Thymus (tissue), 11 donors: ENCODE results near the gene CYTH1. TPM values are rescaled to one million over a fixed set of nuclear protein-coding genes. Genes with fewer than 3 reads are reported as not detected.

ENCODE experiments used
- DNase-seq, 9 donors: peaks; one replicate each; pipeline ENCODE4 v3.0.0-alpha.2; 2013; ENCODE audit warnings: low spot score in 9 of 9, low read depth in 6 of 9, missing footprints in 1 of 9
- H3K27ac ChIP-seq, 2 donors: one replicate each; pipeline ENCODE4 v1.5.1; 2013; ENCODE audit warnings: control low read depth in 1 of 2, low read depth in 1 of 2, low read length in 1 of 2, mild to moderate bottlenecking in 1 of 2, moderate library complexity in 1 of 2
- H3K27me3 ChIP-seq, 2 donors: one replicate each; pipeline ENCODE4 v1.5.1; 2013; ENCODE audit warnings: low read length in 1 of 2; ENCODE audit not compliant: control insufficient read depth in 2 of 2, insufficient read depth in 1 of 2
- H3K36me3 ChIP-seq, 2 donors: one replicate each; pipeline ENCODE4 v1.5.1; 2013; ENCODE audit warnings: low read length in 1 of 2, mild to moderate bottlenecking in 1 of 2, moderate library complexity in 1 of 2; ENCODE audit not compliant: control insufficient read depth in 2 of 2, insufficient read depth in 2 of 2
- H3K4me1 ChIP-seq, 2 donors: one replicate each; pipeline ENCODE4 v1.5.1; 2013; ENCODE audit warnings: low read length in 2 of 2; ENCODE audit not compliant: control insufficient read depth in 2 of 2, insufficient read depth in 2 of 2
- H3K4me3 ChIP-seq, 2 donors: one replicate each; pipeline ENCODE4 v1.5.1; 2013; ENCODE audit warnings: low read length in 2 of 2, control low read depth in 1 of 2, mild to moderate bottlenecking in 1 of 2
- H3K9me3 ChIP-seq, 2 donors: one replicate each; pipeline ENCODE4 v1.5.1; 2013; ENCODE audit warnings: low read length in 1 of 2, mild to moderate bottlenecking in 1 of 2; ENCODE audit not compliant: control insufficient read depth in 2 of 2, insufficient read depth in 1 of 2
- WGBS: extraction: QIAGEN DNeasy Blood & Tissue Kit; methylation state at CpG from one replicate; pipeline ENCODE4 v1.1.7; 2013; 5-methylcytosine and 5-hydroxymethylcytosine counted together
- polyA plus RNA-seq: library from polyadenylated mRNA; stranded (reverse); fragments of 200-250 nt; gene quantifications from one replicate; pipeline ENCODE4 v1.2.3, GENCODE V29; 2013
- total RNA-seq: library from RNA; stranded (reverse); fragments of 120-200 nt; gene quantifications from one replicate; pipeline ENCODE4 v1.2.4, GENCODE V29; 2013
- donor health status: healthy.

The CYTH1 gene
- total and polyA plus RNA-seq, 2 donors = 39.9 to 91.7 TPM

DNA sequence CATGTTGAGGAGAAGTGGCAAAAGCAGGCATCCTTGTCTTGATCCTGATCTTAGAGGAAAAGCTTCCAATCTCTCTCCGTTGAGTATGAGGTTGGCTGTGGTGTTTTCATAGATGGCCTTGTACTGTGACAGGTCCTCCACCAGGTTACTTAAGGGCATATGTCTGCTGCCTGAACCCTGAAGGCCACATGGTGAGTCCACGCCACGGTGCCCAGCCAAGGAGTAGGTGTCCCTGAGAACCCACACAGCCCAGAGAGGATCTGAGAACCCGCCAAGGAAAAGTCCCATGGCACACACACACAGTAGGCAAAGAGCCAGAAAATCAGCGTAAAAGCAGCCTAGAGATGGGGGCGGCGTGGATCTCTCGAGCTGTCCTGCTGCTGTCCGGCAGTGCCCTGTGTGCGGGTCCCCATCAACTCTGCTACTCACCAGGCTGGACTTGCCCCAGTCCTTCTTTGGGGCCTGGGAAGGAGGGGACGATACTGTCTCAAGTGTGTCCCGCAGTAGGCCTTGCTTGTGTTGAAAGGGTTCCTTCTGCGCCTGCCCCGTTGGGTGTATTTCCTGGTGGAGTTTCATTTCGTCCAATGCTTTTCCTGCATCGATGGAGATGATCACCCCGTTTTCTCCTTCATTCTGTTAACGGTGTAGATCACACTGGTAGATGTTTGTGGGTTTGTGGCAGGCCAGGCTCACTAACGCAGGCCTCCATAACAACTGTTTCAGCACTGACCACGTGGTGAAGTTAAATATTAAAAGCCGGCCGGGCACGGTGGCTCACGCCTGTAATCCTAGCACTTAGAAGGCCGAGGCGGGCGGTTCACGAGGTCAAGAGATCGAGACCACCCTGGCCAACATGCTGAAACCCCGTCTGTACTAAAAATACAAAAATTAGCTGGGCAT lies 114.1 kb downstream of the CYTH1 start:
- Histone ChIP-seq H3K9me3 (no peaks in the 10 kb centered on the region), H3K27ac (no peak overlapping the region), H3K4me3 (no peak overlapping the region), H3K36me3 (peaks cover 0 to 12% of the 10 kb centered on the region in 2 donors), H3K27me3 (no peaks in the 10 kb centered on the region), H3K4me1 (peaks cover 11 to 23% of the 10 kb centered on the region in 2 donors)
- WGBS = 98% methylated on average over 30 of the region's 30 CpGs
- no peak for DNase-seq

DNA sequence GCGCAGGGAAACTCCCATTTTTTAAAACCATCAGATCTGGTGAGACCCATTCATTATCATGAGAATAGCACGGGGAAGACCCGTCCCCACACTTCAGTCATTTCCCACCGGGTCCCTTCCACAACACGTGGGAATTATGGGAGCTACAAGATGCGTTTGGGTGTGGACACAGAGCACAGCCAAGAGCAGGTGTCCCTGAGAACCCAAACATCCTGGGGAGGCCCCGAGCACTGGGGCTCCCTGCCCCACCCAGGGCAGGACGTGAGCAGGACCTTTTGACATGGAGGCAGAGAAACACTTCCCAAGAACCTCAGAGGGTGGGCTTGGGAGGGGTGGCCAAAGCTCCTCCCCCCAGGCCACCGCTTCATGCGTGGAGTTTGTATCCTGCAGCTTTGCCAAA lies 115.0 kb downstream of the CYTH1 start:
- 96% methylated on average over 10 of the region's 10 CpGs for WGBS
- peaks cover 0 to 6% of the 10 kb centered on the region in 2 donors for H3K36me3 ChIP-seq
- H3K27ac ChIP-seq = no peak overlapping the region
- no peak for DNase-seq
- H3K9me3 ChIP-seq = no peaks in the 10 kb centered on the region
- no peak overlapping the region for H3K4me3 ChIP-seq
- no peaks in the 10 kb centered on the region for H3K27me3 ChIP-seq
- H3K4me1 ChIP-seq = peaks cover 11 to 23% of the 10 kb centered on the region in 2 donors

DNA sequence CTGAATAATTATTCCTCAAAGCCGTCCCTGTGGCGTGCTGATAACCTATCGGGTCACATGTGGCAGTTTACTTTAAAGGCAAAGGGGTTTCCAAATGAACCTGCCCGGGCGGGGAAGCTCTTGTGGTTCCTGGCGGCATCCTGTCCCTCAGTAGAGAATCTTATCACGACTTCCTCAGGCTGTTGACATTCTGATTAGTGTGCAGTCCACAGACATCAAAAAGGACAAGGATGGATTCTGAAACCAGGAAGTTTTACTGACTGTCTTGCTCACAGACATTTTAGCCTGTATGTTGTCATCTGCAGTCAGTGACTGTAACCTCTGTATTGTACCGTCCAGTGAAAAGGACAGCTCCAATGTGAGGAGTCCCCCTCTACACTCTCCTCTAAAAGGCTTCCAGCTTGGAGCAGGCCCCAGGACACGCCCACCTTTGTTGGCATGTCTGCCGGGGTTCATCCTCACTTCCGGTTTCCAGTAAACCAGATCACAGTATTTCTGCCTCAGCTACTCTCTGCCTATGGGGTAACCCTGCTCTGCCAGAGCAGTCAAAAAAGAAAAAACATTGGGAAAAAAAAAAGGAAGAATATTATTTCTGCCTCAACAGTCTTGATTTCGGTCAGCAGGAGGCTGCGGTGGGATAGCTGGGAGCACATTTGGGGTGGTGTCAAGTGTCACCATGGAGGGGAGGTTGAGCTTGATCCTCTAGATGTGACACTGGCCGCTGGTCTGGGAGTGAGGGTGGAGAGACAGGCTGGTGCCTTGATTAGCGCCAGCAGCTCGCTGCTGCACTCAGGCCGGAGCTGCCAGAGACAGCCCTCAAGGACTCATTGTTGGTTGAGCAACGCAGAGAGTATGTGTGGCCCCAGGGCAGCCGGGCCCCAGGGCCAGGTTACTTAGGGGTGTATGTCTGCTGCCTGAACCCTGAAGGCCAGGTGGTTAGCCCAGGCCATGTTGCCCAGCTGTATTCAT lies 115.8 kb downstream of the CYTH1 start:
- DNase-seq = peak in 7 of 9 donors; percentile 19 to 66 (median 37)
- no peaks in the 10 kb centered on the region for H3K27me3 ChIP-seq
- peak overlapping the region; percentile 64 to 86 for H3K27ac ChIP-seq
- 42% methylated on average over 19 of the region's 19 CpGs for WGBS
- H3K9me3 ChIP-seq = no peaks in the 10 kb centered on the region
- H3K36me3 ChIP-seq = peaks cover 0 to 6% of the 10 kb centered on the region in 2 donors
- peaks cover 11 to 23% of the 10 kb centered on the region in 2 donors for H3K4me1 ChIP-seq
- no peak overlapping the region for H3K4me3 ChIP-seq

DNA sequence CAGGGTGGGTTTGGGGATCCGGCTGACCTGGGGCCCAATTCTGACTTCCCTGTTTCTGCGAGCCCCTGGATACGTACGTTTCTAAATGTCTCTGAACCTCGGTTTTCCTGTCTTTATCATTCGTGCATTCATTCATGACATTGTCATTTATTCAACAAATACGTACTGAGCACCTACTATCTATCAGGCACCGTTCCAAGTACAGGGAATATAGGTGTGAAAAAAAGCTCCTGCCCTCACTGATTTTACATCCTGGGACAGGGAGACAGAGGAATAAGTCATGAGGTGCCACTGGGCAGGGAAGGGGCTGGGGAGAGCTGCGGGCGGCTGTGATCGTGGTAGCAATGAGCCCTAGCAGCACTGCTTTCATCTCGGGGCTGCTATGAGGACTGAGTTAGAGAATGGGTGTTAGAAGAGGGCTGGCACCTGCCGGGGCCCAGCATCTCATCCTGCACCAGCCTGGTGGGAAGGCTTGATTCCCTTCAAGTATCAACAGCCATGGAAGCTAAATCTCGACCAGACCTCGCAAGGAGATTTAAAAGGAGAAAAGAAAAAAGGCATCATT lies 116.6 kb downstream of the CYTH1 start:
- Histone ChIP-seq H3K27ac (peak overlapping the region; percentile 64 to 86), H3K36me3 (peaks cover 0 to 6% of the 10 kb centered on the region in 2 donors), H3K27me3 (no peaks in the 10 kb centered on the region), H3K9me3 (no peaks in the 10 kb centered on the region), H3K4me3 (no peak overlapping the region), H3K4me1 (peaks cover 11 to 23% of the 10 kb centered on the region in 2 donors)
- 26% methylated on average over 15 of the region's 15 CpGs for WGBS
- peak in 1 of 9 donors; percentile 19 for DNase-seq

DNA sequence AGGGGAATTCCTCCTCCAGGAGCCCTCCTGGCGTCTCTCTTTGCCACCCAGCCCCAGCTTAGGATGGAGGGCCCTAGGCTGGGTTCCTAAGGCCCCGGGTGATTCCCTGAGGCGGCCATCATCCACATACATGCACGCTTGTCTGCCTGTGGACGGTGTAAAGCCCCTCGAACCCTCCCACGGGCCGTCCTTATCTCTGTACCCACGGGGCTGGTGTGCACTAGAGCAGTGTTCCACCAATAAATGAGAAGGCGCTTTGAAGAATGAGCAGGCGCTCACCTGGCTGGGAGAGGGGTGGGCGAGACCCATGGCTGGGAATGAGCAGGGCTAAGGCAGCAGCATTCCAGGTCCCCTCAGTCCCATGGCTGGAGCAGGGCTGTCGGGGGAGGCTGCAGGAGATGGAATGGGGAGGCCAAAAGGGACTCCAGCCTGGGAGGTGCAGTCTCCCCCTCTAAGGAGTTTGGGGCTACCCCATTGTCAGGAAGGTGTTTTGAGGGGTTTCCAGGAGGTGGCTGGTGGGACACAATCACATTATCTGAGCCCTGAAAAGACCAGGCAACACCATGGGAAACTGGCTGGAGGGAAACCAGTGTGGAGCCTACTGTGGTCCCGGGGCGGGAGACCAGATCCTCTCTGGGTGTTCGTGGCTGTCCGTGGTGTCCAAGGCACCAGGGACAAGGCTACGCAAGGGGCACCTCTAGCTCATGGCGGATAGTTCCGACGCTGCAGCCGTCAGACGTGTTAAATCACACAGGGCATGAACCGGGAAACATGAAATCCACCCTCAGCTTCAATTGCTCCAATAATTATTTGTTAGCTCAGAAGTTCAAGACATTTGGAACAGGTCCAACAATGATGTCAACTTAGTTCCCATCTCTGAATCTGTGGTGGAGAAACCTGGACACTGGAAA lies 117.3 kb downstream of the CYTH1 start:
- H3K9me3 ChIP-seq = no peaks in the 10 kb centered on the region
- H3K27ac ChIP-seq = no peak overlapping the region
- H3K36me3 ChIP-seq = peaks cover 0 to 6% of the 10 kb centered on the region in 2 donors
- peaks cover 11 to 23% of the 10 kb centered on the region in 2 donors for H3K4me1 ChIP-seq
- H3K4me3 ChIP-seq = no peak overlapping the region
- no peak for DNase-seq
- H3K27me3 ChIP-seq = no peaks in the 10 kb centered on the region
- 91% methylated on average over 24 of the region's 24 CpGs for WGBS

DNA sequence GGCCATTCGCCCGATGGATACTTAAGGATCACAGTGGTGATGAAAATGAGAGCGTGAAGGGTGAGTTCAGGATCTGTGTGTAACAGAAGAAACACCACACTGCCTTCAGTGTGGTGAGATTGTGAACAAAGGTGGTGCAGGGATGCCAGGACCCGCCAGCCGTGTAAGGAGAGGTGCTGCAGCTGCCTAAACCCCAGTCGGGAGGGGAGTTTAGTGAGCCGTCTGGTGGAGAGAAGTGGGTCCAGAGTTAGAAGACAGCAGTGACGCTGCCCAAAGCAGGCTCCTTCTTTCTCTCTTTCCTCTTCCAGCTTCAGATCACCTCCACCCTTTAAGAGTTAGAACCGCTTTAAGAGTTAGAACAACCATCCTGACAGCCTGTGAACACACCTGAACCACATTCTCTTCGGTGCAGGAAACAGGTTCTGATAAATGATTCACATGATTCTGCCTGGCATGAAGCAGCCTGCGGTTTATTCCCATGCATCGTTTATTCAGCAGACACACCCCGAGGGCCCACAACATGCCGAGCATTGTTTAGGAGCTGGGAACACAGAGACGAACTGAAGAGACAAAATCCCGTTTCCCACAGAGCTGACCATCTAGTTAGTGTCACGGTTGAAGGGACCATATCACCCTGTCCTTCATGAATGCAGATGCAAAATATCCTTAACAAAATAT lies 120.8 kb downstream of the CYTH1 start:
- no peak for DNase-seq
- H3K27ac ChIP-seq = no peak overlapping the region

DNA sequence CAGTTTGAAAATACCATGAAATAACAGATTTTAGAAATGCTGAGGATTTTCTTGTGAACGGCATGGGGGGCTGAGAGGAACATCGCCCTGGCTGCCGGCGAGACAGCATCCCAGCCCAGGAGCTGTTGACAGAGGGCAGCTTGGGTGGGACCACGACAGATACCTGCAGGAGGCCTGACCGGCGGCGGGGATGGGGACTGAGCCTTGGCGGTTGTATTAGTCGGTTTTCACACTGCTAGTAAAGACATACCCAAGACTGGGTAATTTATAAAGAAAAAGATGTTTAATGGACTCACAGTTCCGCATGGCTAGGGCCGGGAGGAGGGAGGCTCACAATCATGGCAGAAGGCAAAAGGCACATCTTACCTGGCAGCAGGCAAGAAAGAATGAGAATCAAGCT lies 122.5 kb downstream of the CYTH1 start:
- no peak for DNase-seq
- Histone ChIP-seq H3K9me3 (peaks cover 0 to 6% of the 10 kb centered on the region in 2 donors), H3K27me3 (no peaks in the 10 kb centered on the region), H3K4me3 (no peak overlapping the region), H3K4me1 (peaks cover 0 to 3% of the 10 kb centered on the region in 2 donors), H3K36me3 (no peaks in the 10 kb centered on the region), H3K27ac (no peak overlapping the region)
- WGBS = 97% methylated on average over 12 of the region's 12 CpGs

More for the DNA sequence above, 120.8 kb downstream of the CYTH1 start:
- Histone ChIP-seq H3K27me3 (no peaks in the 10 kb centered on the region), H3K9me3 (peaks cover 0 to 6% of the 10 kb centered on the region in 2 donors), H3K4me3 (no peak overlapping the region), H3K4me1 (peaks cover 9 to 19% of the 10 kb centered on the region in 2 donors), H3K36me3 (no peaks in the 10 kb centered on the region)
- WGBS = 93% methylated on average over 17 of the region's 17 CpGs
